Spinal cord (tissue), 10 donors: ENCODE measurements around the gene PLAC9. TPM values are rescaled to one million over a fixed set of nuclear protein-coding genes. Genes with fewer than 3 reads are reported as not detected.
"Not testable (repeated sequence)": the region's sequence is repeated elsewhere in the genome, so short reads cannot be mapped to it uniquely, and the experiment has no call there.

Experiments used
- DNase-seq, 6 donors: peaks; one replicate each; pipeline versions ENCODE4 v3.0.0 to v3.0.0-alpha.2; 2013 to 2015; ENCODE audit warnings: low spot score in 6 of 6, low read depth in 4 of 6
- H3K27ac ChIP-seq: one replicate; pipeline ENCODE4 v1.5.1; 2013; ENCODE audit warnings: low read depth, low read length, control low read depth
- H3K27me3 ChIP-seq: one replicate; pipeline ENCODE4 v1.6.1; 2013; ENCODE audit warnings: low read length; ENCODE audit not compliant: control insufficient read depth, insufficient read depth
- H3K36me3 ChIP-seq: one replicate; pipeline ENCODE4 v1.6.1; 2013; ENCODE audit warnings: low read length; ENCODE audit not compliant: control insufficient read depth, insufficient read depth
- H3K4me1 ChIP-seq: one replicate; pipeline ENCODE4 v1.6.1; 2013; ENCODE audit warnings: low read length; ENCODE audit not compliant: control insufficient read depth, insufficient read depth
- H3K4me3 ChIP-seq: one replicate; pipeline ENCODE4 v1.5.1; 2013; ENCODE audit warnings: low read depth, low read length, control low read depth
- H3K9me3 ChIP-seq: one replicate; pipeline ENCODE4 v1.6.1; 2013; ENCODE audit warnings: low read length; ENCODE audit not compliant: control insufficient read depth, insufficient read depth
- WGBS: methylation state at CpG from one replicate; pipeline ENCODE4 v1.1.5; 2013; ENCODE audit warnings: missing lambda C conversion rate; ENCODE audit not compliant: insufficient coverage; 5-methylcytosine and 5-hydroxymethylcytosine counted together
- long read RNA-seq, 4 donors: transcript quantifications; one replicate each; lab custom pipeline, GENCODE V29; 2026
- polyA plus RNA-seq, 2 donors: library from polyadenylated mRNA; unstranded; fragments of 120-200 nt; gene quantifications; one replicate each; pipeline ENCODE4 v1.2.1, GENCODE V29; 2013; ENCODE audit not compliant: insufficient read length in 2 of 2
- total RNA-seq, 2 donors: library from RNA; depleted of rRNA in 1 of 2; stranded (reverse); fragments of 120-200 nt in 1 of 2; fragments of >200 nt in 1 of 2; gene quantifications; one replicate each; pipeline versions ENCODE4 v1.2.3 to v1.2.4, GENCODE V29; 2013 to 2014
- donor health status: healthy.

The PLAC9 gene
- 10 to 100 TPM in 1 of 2 donors, 1 to 10 TPM in 1; 7.6 to 81.7 TPM for total RNA-seq
- 10 to 100 TPM; 20.5 to 36.4 TPM for polyA plus RNA-seq
- long read RNA-seq, donor 1, transcript PLAC9-201 (4 exons, 785 nt) = major isoform, 33 of 40 reads
- long read RNA-seq, donor 1, partial matches to known transcripts = 6 of 40 reads
- long read RNA-seq, donor 1, other reads (novel, unspliced or antisense) = 0 of 40 reads
- long read RNA-seq, donor 2, partial matches to known transcripts = 0 of 1 reads
- long read RNA-seq, donor 2, other reads (novel, unspliced or antisense) = 0 of 1 reads
- long read RNA-seq, donor 3, transcript PLAC9-201 (4 exons, 785 nt) = major isoform, 31 of 32 reads
- long read RNA-seq, donor 3, partial matches to known transcripts = 0 of 32 reads
- long read RNA-seq, donor 3, other reads (novel, unspliced or antisense) = 0 of 32 reads
- long read RNA-seq, donor 4, transcript PLAC9-201 (4 exons, 785 nt) = major isoform, 153 of 174 reads
- long read RNA-seq, donor 4, transcript PLAC9-204 (2 exons, 427 nt) = minor isoform, 12 of 174 reads
- long read RNA-seq, donor 4, partial matches to known transcripts = 9 of 174 reads
- long read RNA-seq, donor 4, other reads (novel, unspliced or antisense) = 0 of 174 reads

GRCh38 chr10:80132299-80133139 lies at the start of gene PLAC9:
PLAC9 (plus strand) TSS chr10:80132730; CDS start chr10:80132763, 33 bp downstream.
- no peaks in the 10 kb centered on the region for H3K9me3 ChIP-seq
- no peaks in the 10 kb centered on the region for H3K36me3 ChIP-seq
- DNase-seq = peak in 2 of 6 donors; percentile 22 to 55
- 2% methylated on average over 57 of the region's 58 CpGs for WGBS
- H3K27ac ChIP-seq = peak within 1 kb of the TSS; percentile 50
- H3K4me1 ChIP-seq = peaks cover 19% of the 10 kb centered on the region
- H3K27me3 ChIP-seq = peaks cover 24% of the 10 kb centered on the region
- peak within 1 kb of the TSS; percentile 33 for H3K4me3 ChIP-seq

GRCh38 chr10:80090121-80090520 lies 42.4 kb upstream of the PLAC9 start:
- 83% methylated on average over 1 of the region's 2 CpGs for WGBS
- no peak overlapping the region for H3K4me3 ChIP-seq
- no peaks in the 10 kb centered on the region for H3K9me3 ChIP-seq
- H3K4me1 ChIP-seq = no peaks in the 10 kb centered on the region
- H3K36me3 ChIP-seq = peaks cover 13% of the 10 kb centered on the region
- no peak for DNase-seq
- no peaks in the 10 kb centered on the region for H3K27me3 ChIP-seq
- H3K27ac ChIP-seq = no peak overlapping the region

GRCh38 chr10:80094231-80094630 lies 38.3 kb upstream of the PLAC9 start:
- no peaks in the 10 kb centered on the region for H3K27me3 ChIP-seq
- no peaks in the 10 kb centered on the region for H3K4me1 ChIP-seq
- no peak overlapping the region for H3K27ac ChIP-seq
- no CpG with 5 or more reads among the region's 2 CpGs for WGBS
- no peak overlapping the region for H3K4me3 ChIP-seq
- no peak for DNase-seq
- H3K9me3 ChIP-seq = no peaks in the 10 kb centered on the region
- peaks cover 7% of the 10 kb centered on the region for H3K36me3 ChIP-seq

- not testable (repeated sequence) for H3K9me3 ChIP-seq
- no CpG with 5 or more reads among the region's 2 CpGs for WGBS
Measured at GRCh38 chr10:80098272-80098671, 34.3 kb upstream of the PLAC9 start.

GRCh38 chr10:80099295-80099694 lies 33.2 kb upstream of the PLAC9 start:
- not testable (repeated sequence) for H3K36me3 ChIP-seq, H3K27me3 ChIP-seq, H3K4me1 ChIP-seq, DNase-seq, H3K9me3 ChIP-seq, H3K4me3 ChIP-seq, H3K27ac ChIP-seq
- WGBS = 90% methylated on average over 5 of the region's 8 CpGs

More at GRCh38 chr10:80098272-80098671, 34.3 kb upstream of the PLAC9 start:
- not testable (repeated sequence) for H3K4me3 ChIP-seq, DNase-seq, H3K27me3 ChIP-seq, H3K36me3 ChIP-seq, H3K4me1 ChIP-seq, H3K27ac ChIP-seq

GRCh38 chr10:80100116-80100515 lies 32.4 kb upstream of the PLAC9 start:
- Histone ChIP-seq H3K4me1 (peaks cover 3% of the 10 kb centered on the region), H3K27me3 (no peaks in the 10 kb centered on the region), H3K27ac (no peak overlapping the region), H3K9me3 (no peaks in the 10 kb centered on the region), H3K4me3 (no peak overlapping the region), H3K36me3 (no peaks in the 10 kb centered on the region)
- 98% methylated on average over 5 of the region's 9 CpGs for WGBS
- DNase-seq = no peak

GRCh38 chr10:80100861-80101695 lies 31.5 kb upstream of the PLAC9 start:
- Histone ChIP-seq H3K27ac (no peak overlapping the region), H3K36me3 (no peaks in the 10 kb centered on the region), H3K27me3 (no peaks in the 10 kb centered on the region), H3K4me1 (peaks cover 4% of the 10 kb centered on the region), H3K4me3 (no peak overlapping the region), H3K9me3 (no peaks in the 10 kb centered on the region)
- WGBS = 84% methylated on average over 12 of the region's 15 CpGs
- no peak for DNase-seq

- Histone ChIP-seq H3K4me1 (peaks cover 4% of the 10 kb centered on the region), H3K4me3 (no peak overlapping the region), H3K9me3 (peaks cover 2% of the 10 kb centered on the region), H3K36me3 (no peaks in the 10 kb centered on the region), H3K27me3 (no peaks in the 10 kb centered on the region), H3K27ac (peak overlapping the region; percentile 57)
- peak in 2 of 6 donors; percentile 39 to 53 for DNase-seq
- WGBS = 62% methylated on average over 3 of the region's 10 CpGs
Measured at GRCh38 chr10:80104066-80104926, 28.2 kb upstream of the PLAC9 start.
